NOMO-1 (cell line): ENCODE data around the gene LDLRAP1.

Experiments
- DNase-seq, 2 experiments: peaks; one replicate each; lab custom pipeline; 2025; ENCODE audit not compliant: unreplicated experiment in 2 of 2; lab: John Stamatoyannopoulos, UW

Gene LDLRAP1

DNA sequence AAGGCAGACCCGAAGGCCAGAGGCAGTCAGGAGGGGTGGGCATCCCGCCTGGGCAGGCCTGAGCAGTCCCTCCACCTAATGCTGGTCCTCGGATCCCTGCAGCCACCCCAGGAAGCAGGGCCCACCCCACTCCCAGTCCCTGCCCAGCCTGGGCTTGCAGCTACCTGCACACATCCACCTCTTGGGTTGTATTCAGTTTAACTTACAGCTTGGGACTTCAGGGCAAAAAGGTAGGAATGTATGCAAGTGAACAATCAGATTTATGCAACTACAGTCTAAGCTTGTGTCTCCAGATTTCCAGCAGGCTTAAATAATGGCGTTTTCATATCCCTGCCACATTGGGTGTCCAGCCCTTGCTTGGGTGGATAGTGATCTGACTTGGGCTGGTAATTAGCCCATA is 17.4 kb downstream of the LDLRAP1 start:
- no peak for DNase-seq

DNA sequence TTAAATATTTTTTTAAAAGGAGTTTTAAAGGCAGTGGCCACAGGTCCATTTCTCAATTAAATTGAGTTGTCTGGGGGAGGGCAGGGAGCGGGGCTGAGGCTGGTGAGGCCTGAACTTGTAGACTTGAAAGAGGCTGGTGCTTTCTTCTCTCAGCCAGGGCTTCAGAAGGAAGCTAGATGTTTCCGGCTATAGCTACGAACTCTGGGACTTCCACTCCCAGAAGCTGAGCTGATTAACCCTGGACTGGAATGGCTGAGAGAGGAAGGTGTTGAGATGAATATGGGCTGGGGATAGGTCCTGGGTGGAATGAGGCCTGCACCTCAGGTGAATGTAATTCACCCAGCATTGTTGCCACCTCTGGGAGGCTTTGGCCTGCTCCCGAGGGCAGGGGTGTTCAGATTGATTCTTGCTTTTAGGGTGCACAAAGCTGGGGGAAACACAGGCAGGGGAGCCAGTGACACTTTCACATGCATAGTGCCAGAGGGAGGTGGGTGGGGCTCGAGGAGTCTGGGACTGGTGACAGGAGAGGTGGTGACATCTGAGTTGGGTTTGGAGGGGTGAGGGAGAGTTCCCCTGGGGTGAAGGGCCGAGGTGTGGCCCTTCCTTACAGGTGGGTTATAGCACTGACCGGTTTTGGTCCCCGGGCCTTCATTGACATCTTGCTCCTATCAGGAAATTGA is 18.2 kb downstream of the LDLRAP1 start:
- DNase-seq, result no peak

DNA sequence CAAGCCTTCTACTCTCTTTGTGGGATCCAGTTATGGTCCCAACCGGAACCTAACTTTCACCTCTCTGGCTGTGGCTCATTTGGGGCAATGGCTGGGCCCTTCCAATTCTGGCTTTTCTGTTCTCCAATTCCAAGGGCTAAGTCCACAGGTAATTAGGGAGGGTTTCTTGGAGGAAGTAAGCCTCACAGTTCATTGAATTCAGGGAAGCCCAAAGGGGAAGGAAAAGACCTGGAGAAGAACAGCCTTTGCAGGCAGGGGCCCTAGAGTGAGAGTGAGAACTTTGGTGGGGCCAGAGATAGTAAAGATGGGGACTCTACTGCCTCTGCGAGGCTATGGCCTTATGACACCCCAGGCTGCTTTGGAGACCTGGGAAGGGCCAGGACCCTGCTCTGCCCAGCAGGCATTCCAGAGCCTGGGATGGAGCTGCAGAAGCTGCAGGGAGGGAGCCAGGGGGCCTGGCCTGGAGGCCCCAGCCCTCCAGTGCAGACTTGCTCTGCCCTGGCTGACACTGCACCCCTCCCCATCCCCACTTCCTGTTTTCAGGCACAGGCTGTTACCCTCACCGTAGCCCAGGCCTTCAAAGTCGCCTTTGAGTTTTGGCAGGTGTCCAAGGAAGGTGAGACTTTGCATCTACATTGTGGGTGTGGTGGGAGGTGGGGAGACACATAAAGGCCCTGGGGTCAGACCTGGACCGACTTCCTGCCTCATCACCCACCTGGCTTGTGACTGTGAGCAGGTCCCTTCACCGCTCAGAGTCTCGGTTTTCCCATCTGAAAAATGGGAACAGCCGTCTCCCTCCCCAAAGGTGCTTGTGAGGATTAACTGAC is 18.9 kb downstream of the LDLRAP1 start:
- DNase-seq, result peak; percentile 29 to 69

DNA sequence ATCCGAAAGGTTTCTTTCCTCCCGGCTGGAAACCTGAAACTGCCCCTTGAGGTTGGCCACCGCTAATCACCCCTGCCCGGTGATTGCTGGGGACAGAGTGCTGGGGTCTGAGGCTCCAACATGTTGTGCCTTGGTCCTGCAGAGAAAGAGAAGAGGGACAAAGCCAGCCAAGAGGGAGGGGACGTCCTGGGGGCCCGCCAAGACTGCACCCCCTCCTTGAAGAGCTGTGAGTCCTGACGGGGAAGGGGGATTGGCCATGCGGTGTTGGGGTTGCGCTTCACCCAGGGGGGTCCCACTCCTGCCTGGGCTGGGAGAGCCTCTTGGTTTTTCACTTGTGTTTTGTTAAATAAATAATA is 19.5 kb downstream of the LDLRAP1 start:
- no peak for DNase-seq

DNA sequence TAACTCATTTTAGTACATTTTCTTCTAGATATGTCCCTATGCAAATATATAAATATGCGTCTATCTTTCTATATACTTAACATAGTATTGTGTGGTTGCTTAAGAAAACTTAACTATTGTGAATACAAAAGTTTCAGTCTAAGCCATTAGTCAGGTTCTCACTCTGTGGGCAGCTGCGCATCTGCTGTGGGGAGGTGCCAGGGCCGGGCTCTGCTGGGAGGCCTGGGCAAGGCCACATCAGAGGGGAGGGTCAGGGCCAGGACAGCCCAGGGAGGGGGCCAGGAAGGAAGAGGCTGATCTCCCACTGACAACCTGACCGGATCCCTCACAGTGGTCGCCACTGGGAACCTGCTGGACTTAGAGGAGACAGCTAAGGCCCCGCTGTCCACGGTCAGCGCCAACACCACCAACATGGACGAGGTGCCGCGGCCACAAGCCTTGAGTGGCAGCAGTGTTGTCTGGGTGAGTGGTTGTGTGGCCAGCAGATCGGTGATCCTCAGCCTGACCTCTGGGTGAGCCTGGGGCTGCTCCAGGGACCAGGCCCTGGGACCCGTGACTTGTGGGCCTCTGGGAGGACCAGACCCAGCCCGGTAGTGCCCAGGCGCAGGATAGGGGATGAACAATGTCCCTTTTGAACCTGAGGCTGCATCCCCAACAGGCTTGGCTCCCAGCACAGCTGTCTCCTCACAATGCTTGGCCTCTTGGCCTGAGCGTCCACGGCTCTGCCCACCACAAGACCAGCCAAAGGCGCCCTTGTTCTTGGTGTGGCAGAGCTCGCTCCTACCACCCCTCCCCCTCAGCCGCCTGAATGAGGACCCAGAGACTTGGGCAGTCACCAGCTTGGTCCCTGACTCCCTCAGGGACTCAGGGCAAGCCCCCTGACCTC is 20.2 kb downstream of the LDLRAP1 start:
- DNase-seq, result no peak

DNA sequence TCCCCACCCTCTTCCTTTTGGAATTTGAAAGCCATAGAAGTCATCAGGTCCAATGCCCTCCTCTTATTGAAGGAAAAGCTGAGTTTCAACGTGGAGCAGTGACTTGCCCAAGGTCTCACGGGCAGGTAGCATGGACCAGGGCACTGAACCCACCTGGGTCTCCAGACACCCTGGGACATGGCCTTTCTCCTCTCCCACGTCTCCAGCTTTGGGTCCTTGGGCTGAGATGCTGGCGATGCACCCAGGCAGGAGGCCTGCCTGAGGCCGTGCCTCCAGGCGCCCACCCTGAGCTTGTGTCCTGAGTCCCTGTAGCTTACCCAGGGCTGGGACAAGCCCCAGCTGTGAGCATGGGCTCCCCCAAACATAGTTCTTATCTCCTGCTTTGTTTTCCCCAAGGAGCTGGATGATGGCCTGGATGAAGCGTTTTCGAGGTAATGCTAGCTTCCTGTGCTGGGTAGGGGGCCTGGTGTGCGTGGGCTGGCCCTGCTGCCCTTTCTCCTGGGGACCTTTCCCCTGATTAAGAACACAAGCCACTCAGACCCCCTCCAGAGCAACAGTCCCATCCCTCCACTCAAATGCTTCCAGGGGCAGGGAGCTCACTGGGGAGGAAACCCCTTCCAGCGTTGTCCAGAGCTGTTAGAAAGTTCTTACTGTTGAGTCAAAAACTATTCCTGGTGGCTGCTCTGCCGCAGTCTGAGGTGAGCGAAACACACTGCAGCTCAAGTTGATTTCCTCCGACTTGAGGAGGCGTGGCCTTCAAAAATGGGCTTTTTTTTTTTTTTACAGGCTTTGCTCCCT is 21.6 kb downstream of the LDLRAP1 start:
- DNase-seq, result no peak

DNA sequence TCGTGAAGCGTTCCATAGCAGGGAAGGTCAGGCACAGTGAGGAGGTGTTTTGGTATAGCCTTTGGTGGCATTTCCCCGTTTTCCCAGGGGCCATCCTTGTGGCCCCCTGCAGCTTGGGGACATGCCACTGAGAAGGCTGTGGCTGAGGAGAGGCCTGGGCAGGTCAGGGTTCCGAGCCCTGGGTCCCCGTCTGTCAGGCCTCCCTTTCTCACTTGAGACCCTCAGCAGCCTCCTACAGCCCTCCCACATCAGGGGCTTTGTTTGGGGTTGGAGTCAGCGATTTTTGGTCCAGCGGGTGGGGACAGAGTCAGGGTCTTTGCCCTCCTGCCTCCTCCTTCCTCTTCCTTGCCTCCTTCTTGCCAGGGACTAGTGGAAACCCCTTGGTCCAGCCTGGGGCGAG is 22.2 kb downstream of the LDLRAP1 start:
- DNase-seq, result no peak

DNA sequence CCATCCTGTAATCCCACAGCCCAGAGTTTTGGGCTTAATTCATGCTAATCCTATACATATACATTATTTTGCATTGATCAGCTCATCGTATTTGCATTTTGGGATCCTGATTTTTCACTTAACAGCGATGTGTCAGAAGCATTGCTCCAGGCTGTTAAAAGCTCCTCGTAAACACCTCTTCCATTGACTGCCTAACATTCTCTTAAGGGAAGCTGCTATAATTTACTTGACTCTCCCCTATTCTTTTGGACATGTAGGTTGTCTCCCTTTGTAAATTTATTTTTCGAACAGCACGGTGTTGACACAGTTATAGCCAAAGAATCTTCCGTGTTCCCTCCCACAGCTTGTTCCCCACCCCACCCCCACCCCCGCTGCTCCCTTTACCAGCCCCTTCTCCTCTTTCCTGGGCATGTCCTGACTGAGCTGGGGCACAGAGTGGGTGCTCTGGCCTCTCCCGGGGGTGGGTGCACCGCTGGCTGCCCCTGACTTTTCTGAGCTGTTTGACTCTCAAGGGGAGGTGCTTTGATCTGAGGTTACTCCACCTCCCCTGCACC is 22.8 kb downstream of the LDLRAP1 start:
- no peak for DNase-seq

DNA sequence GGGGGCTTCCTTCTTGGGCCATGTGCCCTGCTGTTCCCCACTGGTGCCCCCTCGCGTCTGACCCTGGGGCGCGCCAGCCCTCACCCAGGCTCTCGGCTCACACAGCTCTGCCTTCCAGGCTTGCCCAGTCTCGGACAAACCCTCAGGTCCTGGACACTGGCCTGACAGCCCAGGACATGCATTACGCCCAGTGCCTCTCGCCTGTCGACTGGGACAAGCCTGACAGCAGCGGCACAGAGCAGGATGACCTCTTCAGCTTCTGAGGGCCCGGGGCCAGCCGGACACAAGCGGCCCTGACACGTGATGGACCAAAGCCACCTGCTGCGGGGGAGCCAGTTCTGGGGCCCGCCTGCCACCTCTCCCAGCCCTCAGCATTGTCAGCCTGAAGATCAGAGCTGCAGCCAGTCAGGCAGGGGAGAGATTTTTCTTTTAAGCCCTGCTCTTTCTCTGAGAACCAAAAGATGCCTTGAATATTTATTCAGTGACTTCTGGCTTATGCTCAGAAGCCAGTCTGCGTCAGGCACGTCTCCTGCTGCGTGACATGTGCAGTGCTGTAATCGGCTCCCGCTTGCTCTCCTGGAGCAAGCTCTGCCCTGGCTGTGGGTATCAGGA is 23.4 kb downstream of the LDLRAP1 start:
- DNase-seq, result no peak

DNA sequence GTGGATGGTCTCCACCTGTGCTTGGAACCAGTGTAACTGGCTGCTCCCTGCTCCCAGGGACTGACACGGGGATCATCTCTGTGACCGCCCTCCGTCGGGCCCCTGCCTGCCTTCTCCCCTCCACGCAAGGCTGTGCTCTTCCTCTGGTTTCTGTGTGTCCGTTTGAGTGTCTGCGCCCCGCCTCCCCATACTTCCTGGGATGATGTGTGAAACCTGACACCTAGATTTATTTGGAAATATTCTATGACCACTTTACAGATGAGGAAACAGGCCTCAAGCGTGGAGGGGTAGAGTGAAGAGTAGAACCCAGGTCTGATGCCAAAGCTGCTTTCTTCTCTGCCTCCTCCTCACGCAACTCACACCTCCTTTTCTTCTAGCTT is 24.3 kb downstream of the LDLRAP1 start:
- DNase-seq, result no peak

DNA sequence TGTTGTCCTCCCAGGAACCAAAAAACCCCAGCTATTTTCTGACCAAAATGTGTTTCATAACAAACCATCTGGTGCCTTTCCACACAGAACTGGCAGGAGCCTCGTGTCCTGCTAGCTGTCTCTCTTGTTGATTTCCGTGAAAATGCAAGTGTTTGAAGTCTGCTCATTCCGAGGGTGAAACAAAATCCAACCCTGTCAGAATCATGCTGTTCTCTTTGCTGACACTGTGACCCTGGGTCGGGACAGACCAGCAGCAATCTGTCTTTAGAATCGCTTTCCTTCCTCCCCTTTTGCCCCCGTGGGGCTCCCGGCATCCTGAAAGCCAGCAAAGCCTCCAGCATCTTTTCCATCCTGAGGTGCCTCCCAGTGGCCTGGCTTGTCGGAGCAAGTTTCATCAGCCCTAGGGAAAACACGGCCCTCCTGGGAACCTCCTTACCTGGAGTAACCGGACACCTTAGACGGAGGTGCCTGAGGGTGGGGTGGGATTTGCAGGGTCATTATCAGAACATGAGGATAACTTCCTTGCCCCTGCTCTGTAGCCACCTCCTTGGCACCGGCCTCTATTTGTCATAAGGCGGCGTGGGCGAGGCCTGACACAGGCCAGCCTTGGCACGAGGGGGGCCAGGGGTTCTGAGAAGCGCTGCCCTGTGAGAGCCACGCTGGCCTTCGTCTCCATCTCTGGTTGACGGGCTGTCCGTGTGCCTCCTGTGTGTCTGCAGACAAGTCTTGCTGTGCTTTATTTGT is 24.9 kb downstream of the LDLRAP1 start:
- no peak for DNase-seq

DNA sequence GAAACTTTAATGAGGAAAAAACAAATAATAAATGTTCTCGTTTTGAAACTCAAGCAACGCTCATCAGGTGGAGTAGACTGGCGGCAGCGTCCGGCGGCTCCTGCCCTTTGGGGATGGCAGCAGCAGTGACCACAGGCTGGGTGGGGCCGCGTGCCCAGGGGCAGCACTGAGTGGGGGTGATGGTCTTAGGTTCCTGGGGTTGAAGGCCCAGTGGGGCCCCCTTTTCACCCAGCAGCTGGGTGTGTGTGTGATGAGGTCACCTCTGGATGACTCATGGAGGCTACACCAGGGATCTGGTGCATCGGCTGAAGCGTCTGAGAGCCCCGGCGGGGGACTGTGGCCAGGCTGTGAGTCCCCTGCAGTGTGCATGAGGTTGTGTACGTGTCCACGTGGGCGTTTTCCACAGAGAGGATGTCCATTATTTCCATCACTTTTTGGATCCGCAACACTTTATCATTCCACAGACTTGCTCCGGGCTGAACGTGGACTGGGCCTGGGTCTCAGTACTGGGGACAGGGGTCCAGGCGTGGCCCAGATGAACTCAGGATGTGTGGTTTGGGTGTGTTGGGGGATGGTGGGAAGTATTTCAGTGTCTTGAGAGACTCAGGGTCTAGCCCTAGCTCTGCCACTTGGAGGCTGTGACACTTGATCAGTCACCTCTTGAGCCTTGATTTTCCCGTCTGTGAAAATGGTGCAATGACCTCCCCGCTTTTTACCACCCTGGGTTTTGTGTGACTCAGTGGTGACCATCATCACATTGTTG is 25.6 kb downstream of the LDLRAP1 start:
- no peak for DNase-seq

DNA sequence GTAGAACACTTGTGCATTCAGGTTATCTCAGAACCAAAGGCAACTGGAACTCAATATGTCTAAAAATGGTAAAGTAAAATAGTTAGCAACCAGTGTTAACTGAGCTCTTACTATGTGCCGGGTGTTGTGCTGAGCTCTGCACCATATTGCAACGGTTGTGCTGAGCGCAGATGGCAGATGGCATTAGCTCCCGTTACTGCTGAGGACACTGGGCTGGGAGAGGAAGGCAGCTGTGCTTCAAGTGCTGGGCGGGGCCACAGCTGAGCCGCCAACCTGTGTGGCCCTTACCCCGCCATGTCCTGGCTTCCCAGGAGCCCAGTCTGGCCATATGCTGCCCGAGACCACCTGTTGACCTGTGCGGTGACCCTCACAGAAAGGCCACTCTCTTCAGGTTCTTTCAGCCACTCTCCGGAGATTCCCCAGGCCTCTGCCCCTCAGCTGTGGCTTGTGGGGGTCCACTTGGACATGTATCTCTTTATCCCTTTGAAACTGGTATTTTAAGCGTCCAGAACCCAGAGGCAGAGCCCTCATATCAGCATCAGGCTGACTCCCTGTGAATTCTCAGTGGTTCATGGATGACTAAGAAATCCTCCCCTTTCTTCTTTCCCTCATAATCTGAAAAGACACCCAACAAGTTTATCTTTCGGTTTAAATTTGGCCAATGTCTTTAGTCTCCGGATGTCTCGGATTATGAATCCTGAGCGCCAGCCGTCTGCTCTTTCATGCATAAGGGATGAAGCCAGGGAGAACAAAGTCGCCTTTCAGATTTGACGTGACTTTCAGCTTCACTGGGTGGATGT is 26.4 kb downstream of the LDLRAP1 start:
- DNase-seq, result no peak

DNA sequence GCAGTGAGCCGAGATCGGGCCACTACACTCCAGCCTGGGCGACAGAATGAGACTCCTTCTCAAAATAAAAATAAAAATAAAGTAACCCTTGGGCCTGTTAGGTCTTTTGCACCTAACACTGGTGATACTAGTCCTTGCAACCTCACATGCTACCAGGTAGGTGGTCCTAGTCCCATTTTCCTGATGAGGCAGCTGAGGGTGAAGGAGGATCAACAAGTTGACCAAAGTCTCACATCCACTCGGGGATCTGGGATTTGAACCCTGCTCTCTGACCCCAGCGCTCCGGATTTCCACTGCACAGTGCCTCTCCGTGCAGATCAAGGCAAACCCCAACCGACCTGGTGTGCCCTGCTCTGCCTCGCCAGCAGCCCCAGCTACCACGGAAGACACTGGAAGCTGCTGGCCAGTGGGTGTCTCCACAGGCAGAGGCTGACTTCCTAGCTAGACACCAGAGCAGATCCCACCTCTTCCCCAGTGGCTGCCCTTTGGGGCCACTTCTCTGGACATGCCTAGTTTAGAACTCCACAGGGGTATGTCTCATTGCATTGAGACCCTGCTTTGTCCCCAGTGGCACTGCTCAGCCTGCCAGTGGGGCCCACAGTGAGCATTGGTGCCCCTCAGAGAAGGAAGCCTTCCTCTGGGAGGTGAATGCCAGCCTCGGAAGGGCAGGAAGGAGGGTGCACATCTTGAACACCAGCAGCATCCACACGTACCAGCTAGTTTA is 27.6 kb downstream of the LDLRAP1 start:
- DNase-seq, result no peak

DNA sequence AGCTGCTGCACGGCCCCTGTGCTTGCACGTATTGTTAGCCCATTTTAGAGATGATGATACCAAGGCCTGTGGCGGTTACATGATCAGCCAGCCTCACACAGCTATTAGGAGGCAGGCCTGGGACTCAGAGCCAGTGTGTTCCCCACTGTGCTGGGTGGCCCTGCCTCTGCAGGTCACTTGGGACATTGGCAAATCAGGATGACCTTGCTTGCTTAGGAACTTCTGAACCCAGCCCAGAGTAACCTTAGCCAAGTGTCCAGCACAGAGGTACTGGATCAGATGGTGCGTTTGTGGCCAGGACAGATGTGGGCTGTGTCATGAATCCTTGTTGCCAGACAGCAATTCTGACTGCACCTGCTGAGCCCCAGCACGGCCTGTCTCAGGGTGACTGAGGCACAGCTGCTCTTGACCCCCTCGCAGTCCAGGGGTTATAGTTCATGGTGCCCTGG is 28.1 kb downstream of the LDLRAP1 start:
- DNase-seq, result no peak

DNA sequence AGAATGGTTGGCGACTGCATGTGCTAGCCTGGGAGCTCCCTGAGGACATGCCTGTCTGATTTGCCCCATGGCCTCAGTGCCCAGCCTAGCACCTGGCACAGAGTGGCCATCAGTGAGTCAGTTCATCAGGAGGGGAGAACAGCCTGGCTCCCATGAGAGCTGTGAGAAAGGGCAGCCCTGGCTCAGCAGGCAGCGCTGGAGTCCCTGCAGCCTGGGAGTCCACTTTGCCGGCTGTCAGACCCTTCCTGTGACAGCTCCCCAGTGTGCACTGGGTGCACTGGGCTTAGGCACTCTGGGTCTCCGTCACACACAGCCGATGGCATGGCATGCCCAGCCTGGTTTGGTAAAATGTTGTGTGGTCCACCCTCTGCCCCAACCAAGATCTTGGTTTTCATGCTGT is 28.7 kb downstream of the LDLRAP1 start:
- no peak for DNase-seq
